Measurements from ENCODE around the gene STAT5B.

The STAT5B gene

DNA sequence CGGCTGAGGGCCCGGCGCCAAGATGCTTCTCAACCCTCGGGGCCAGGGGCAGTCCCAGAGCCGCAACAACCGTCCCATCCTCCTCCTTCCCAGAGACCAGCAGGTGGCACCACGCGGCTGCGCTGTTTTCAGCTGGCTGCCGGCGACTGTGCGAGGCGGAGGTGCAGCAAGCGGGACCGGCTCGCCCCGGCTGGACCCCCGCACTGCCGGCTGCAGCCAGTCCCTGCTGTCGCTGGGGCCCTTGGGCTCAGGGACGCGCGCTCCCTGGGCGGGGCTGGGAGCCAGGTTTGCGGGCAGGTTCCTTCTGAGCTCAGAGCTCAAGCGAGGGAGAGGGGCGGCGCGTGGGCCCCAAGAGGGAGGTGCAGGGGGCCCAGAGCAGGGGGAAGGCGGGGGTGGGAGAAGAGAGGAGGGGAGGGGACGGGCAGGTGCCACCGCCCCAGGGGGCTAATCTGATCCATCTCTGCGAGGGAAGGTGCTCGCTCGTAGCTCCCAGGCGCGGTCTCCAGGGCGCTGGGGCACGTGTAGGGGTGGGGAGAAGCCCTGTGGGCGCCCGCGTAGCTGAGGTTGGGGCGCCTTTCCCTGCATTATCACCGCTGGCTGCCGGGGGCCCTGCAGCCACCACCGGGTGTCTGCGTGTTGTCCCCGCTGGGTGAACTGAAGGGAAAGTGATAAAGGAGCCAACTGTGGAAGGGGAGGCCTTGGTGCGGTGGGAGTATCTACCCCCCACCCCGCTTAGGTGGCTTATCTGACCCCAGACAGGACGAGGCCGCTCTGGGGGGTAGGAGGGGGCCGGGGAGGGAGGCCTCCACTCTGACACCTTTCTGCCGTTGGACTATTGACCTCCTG, 36.3 kb upstream of the STAT5B start:
- no peak for TF ChIP-seq CTCF (IDR thresholded peaks at IDR 0.05)
- Histone ChIP-seq H3K27ac (peak overlapping the region; percentile 72), H3K9me3 (no peaks in the 10 kb centered on the region), H3K4me1 (ENCODE audit: control insufficient read depth in 1 of 2, insufficient read depth in 1 of 2, low read depth in 1 of 2, low read length in 1 of 2) (peaks cover 20 to 25% of the 10 kb centered on the region in 2 experiments), H3K27me3 (no peaks in the 10 kb centered on the region), H3K4me3 (ENCODE audit: low read depth in 1 of 2, low read length in 1 of 2) (no peak overlapping the region), H3K36me3 (peaks cover 100% of the 10 kb centered on the region)

- Histone ChIP-seq H3K4me1 (ENCODE audit: control insufficient read depth in 1 of 2, insufficient read depth in 1 of 2, low read depth in 1 of 2, low read length in 1 of 2) (peaks cover 20 to 25% of the 10 kb centered on the region in 2 experiments), H3K27me3 (no peaks in the 10 kb centered on the region), H3K27ac (peak overlapping the region; percentile 72), H3K36me3 (peaks cover 100% of the 10 kb centered on the region), H3K9me3 (no peaks in the 10 kb centered on the region), H3K4me3 (ENCODE audit: low read depth in 1 of 2, low read length in 1 of 2) (no peak overlapping the region)
- TF ChIP-seq CTCF (IDR thresholded peaks at IDR 0.05) = no peak
Observed at GRCh38 chr17:42312035-42312284, 35.8 kb upstream of the STAT5B start.

DNA sequence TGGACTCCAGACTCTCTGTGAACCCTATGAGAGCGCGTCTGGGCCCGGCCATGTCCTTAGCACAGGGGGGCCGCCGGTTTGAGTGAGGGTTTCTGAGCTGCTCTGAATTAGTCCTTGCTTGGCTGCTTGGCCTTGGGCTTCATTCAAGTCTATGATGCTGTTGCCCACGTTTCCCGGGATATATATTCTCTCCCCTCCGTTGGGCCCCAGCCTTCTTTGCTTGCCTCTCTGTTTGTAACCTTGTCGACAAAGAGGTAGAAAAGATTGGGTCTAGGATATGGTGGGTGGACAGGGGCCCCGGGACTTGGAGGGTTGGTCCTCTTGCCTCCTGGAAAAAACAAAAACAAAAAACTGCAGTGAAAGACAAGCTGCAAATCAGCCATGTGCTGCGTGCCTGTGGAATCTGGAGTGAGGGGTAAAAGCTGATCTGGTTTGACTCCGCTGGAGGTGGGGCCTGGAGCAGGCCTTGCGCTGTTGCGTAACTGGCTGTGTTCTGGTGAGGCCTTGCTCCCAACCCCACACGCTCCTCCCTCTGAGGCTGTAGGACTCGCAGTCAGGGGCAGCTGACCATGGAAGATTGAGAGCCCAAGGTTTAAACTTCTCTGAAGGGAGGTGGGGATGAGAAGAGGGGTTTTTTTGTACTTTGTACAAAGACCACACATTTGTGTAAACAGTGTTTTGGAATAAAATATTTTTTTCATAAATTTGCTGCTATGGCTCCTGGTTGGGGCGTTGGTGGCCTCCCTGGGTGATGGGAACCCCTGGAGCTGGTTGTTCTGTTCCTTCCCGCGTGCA, 35.2 kb upstream of the STAT5B start:
- H3K27me3 ChIP-seq = no peaks in the 10 kb centered on the region
- H3K9me3 ChIP-seq = no peaks in the 10 kb centered on the region
- no peak for TF ChIP-seq CTCF (IDR thresholded peaks at IDR 0.05)
- no peak overlapping the region for H3K4me3 ChIP-seq (ENCODE audit: low read depth in 1 of 2, low read length in 1 of 2)
- peaks cover 20 to 25% of the 10 kb centered on the region in 2 experiments for H3K4me1 ChIP-seq (ENCODE audit: control insufficient read depth in 1 of 2, insufficient read depth in 1 of 2, low read depth in 1 of 2, low read length in 1 of 2)
- H3K36me3 ChIP-seq = peaks cover 100% of the 10 kb centered on the region
- peak overlapping the region; percentile 72 for H3K27ac ChIP-seq

DNA sequence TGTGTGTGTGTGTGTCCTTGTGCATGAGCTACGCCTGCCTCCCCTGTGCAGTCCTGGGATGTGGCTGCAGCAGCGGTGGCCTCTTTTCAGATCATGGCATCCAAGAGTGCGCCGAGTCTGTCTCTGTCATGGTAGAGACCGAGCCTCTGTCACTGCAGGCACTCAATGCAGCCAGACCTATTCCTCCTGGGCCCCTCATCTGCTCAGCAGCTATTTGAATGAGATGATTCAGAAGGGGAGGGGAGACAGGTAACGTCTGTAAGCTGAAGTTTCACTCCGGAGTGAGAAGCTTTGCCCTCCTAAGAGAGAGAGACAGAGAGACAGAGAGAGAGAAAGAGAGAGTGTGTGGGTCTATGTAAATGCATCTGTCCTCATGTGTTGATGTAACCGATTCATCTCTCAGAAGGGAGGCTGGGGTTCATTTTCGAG, 34.6 kb upstream of the STAT5B start:
- peaks cover 20 to 25% of the 10 kb centered on the region in 2 experiments for H3K4me1 ChIP-seq (ENCODE audit: control insufficient read depth in 1 of 2, insufficient read depth in 1 of 2, low read depth in 1 of 2, low read length in 1 of 2)
- no peak for TF ChIP-seq CTCF (IDR thresholded peaks at IDR 0.05)
- H3K36me3 ChIP-seq = peaks cover 100% of the 10 kb centered on the region
- H3K27ac ChIP-seq = peak overlapping the region; percentile 72
- H3K9me3 ChIP-seq = no peaks in the 10 kb centered on the region
- H3K4me3 ChIP-seq (ENCODE audit: low read depth in 1 of 2, low read length in 1 of 2) = no peak overlapping the region
- no peaks in the 10 kb centered on the region for H3K27me3 ChIP-seq

DNA sequence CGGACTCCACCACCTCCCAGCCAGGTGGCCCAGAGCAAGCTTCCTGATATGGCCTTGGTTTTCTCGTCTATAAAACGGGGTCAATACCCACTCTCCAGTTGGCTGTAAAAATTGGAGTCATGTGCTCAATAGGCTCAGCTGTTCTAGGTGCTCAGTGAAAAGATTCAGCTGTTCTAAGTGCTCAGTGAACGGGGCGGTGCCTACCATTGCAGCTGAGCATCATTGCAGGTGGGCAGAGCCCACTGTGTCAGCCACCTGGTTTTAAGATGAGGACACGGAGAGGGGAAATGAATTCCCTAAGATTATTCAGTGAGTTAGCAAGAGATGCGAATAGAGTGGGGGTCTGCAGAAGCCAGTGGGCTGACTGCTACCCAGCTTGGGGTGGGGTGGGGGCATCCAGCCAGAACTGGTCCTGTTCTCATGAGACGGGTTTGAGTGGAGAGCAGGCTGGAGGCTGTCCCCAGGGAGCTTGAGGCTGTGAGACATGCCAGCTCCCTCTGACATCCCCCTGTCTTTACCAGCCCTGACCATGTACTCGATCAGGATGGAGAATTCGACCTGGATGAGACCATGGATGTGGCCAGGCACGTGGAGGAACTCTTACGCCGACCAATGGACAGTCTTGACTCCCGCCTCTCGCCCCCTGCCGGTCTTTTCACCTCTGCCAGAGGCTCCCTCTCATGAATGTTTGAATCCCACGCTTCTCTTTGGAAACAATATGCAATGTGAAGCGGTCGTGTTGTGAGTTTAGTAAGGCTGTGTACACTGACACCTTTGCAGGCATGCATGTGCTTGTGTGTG, 34.0 kb upstream of the STAT5B start:
- Histone ChIP-seq H3K27me3 (no peaks in the 10 kb centered on the region), H3K4me3 (ENCODE audit: low read depth in 1 of 2, low read length in 1 of 2) (no peak overlapping the region), H3K4me1 (ENCODE audit: control insufficient read depth in 1 of 2, insufficient read depth in 1 of 2, low read depth in 1 of 2, low read length in 1 of 2) (peaks cover 20 to 25% of the 10 kb centered on the region in 2 experiments), H3K9me3 (no peaks in the 10 kb centered on the region), H3K27ac (peak overlapping the region; percentile 72), H3K36me3 (peaks cover 100% of the 10 kb centered on the region)
- no peak for TF ChIP-seq CTCF (IDR thresholded peaks at IDR 0.05)
